K562 (cell line): ENCODE data around the gene SSU72. TPM values are rescaled to one million over a fixed set of nuclear protein-coding genes. Genes with fewer than 3 reads are reported as not detected.

ENCODE experiments used
- CREB1 ChIP-seq, 2 experiments: sonication (generic) in 1 of 2; formaldehyde crosslinking in 1 of 2; IDR thresholded peaks; 2 replicates each; pipeline versions ENCODE4 v1.6.1 to v1.8.0; 2012 to 2022; ENCODE audit warnings: inconsistent platforms in 1 of 2, mild to moderate bottlenecking in 1 of 2, missing genetic modification reagents in 1 of 2, moderate library complexity in 1 of 2
- ELF1 ChIP-seq: fragments of 200-800 bp; sonication (Bioruptor generic); IDR thresholded peaks from 2 replicates; pipeline ENCODE4 v1.6.1; 2016; ENCODE audit warnings: missing genetic modification characterization, missing compliant biosample characterization
- ELF2 ChIP-seq: fragments of 250-450 bp; sonication (Bioruptor Pico); IDR thresholded peaks from 2 replicates; pipeline ENCODE4 v1.5.0; 2021; ENCODE audit warnings: mild to moderate bottlenecking
- FOXA1 ChIP-seq: fragments of 450-650 bp; IDR thresholded peaks from 2 replicates; pipeline ENCODE4 v1.6.1; 2016; ENCODE audit warnings: mild to moderate bottlenecking, borderline replicate concordance
- GMEB1 ChIP-seq: fragments of 250-450 bp; sonication (Bioruptor Pico); IDR thresholded peaks from 2 replicates; pipeline ENCODE4 v1.4.0; 2020; ENCODE audit warnings: mild to moderate bottlenecking
- HDAC8 ChIP-seq: fragments of 450-650 bp; IDR thresholded peaks from 2 replicates; pipeline ENCODE4 v1.6.1; 2016; ENCODE audit warnings: mild to moderate bottlenecking, missing genetic modification characterization, moderate library complexity, missing compliant biosample characterization
- MAZ ChIP-seq, 2 experiments: fragments of 450-650 bp in 1 of 2; sonication (generic) in 1 of 2; formaldehyde crosslinking; IDR thresholded peaks in 1 of 2; conservative IDR thresholded peaks in 1 of 2; 2 replicates each; pipeline versions ENCODE4 v1.4.0 to v1.5.0; 2020; ENCODE audit warnings: mild to moderate bottlenecking in 1 of 2, missing genetic modification reagents in 1 of 2
- MCM3 ChIP-seq: fragments of 450-650 bp; IDR thresholded peaks from 2 replicates; pipeline ENCODE4 v1.6.1; 2016
- MCM5 ChIP-seq: fragments of 450-650 bp; IDR thresholded peaks from 2 replicates; pipeline ENCODE4 v1.6.1; 2016; ENCODE audit warnings: low read depth
- PURB ChIP-seq: sonication (generic); formaldehyde crosslinking; IDR thresholded peaks from 2 replicates; pipeline ENCODE4 v1.9.0; 2021; ENCODE audit warnings: low read depth, mild to moderate bottlenecking, missing genetic modification reagents
- SMAD2 ChIP-seq: fragments of 150-350 bp; IDR thresholded peaks from 2 replicates; pipeline ENCODE4 v1.6.1; 2014; ENCODE audit warnings: low read depth, mild to moderate bottlenecking, low read length
- SP2 ChIP-seq: IDR thresholded peaks from 2 replicates; pipeline ENCODE4 v1.6.1; 2011; ENCODE audit warnings: mild to moderate bottlenecking, low read depth, low read length, moderate library complexity; ENCODE audit not compliant: poor library complexity, severe bottlenecking; ENCODE audit errors: extremely low read depth
- SUPT5H ChIP-seq: fragments of 450-650 bp; IDR thresholded peaks from 2 replicates; pipeline ENCODE4 v1.6.1; 2016
- TAF7 ChIP-seq: fragments of 450-650 bp; IDR thresholded peaks from 2 replicates; pipeline ENCODE4 v1.6.1; 2016; ENCODE audit warnings: missing genetic modification characterization, missing compliant biosample characterization
- TFE3 ChIP-seq: fragments of 450-650 bp; formaldehyde crosslinking; IDR thresholded peaks from 2 replicates; pipeline ENCODE4 v1.4.0; 2020; ENCODE audit warnings: mild to moderate bottlenecking, mixed read lengths
- TGIF2 ChIP-seq: sonication (generic); formaldehyde crosslinking; IDR thresholded peaks from 2 replicates; pipeline ENCODE4 v1.8.1; 2022; ENCODE audit warnings: mild to moderate bottlenecking, missing genetic modification reagents, moderate library complexity
- ZNF133 ChIP-seq: fragments of 250-450 bp; sonication (Bioruptor Pico); IDR thresholded peaks from 2 replicates; pipeline ENCODE4 v1.4.0; 2020; ENCODE audit warnings: mild to moderate bottlenecking
- ZNF23 ChIP-seq: fragments of 250-450 bp; sonication (Bioruptor Pico); IDR thresholded peaks from 2 replicates; pipeline ENCODE4 v1.4.0; 2020; ENCODE audit warnings: mild to moderate bottlenecking
- ZNF79 ChIP-seq: fragments of 250-450 bp; sonication (Bioruptor Pico); IDR thresholded peaks from 2 replicates; pipeline ENCODE4 v1.4.0; 2020; ENCODE audit warnings: low read depth, mild to moderate bottlenecking, moderate library complexity
- polyA plus RNA-seq, 8 experiments: library from polyadenylated mRNA; depleted of rRNA in 4 of 8; stranded (reverse) in 5 of 8; unstranded in 3 of 8; fragments of >200 nt; fragmentation: Nextera tagmentation in 2 of 8; fragmentation: Illumina TruSeq in 1 of 8; extraction: Ambion mirVana in 2 of 8; extraction: Trizol in 1 of 8; gene quantifications; 2 replicates each; pipeline versions ENCODE4 v1.2.1 to v1.2.3, GENCODE V29; 2011 to 2014; ENCODE audit warnings: inconsistent platforms in 1 of 8, missing spikeins in 1 of 8
- total RNA-seq, 7 experiments: library from RNA; depleted of rRNA in 6 of 7; stranded (reverse); fragments of >200 nt in 6 of 7; fragmentation: Illumina TruSeq in 2 of 7; extraction: Trizol in 2 of 7; gene quantifications; 2 replicates each; pipeline versions ENCODE4 v1.2.1 to v1.2.3, GENCODE V29; 2011 to 2021; ENCODE audit warnings: low replicate concordance in 1 of 7
- TF ChIP-seq, protein P1 (sequence below): fragments of 250-450 bp; sonication (Bioruptor Pico); IDR thresholded peaks from 2 replicates; pipeline ENCODE4 v1.4.0; 2020

Gene SSU72
- total and polyA plus RNA-seq, 9 of the 15 experiments (the other 6 are each of a cell fraction or from before 2014, with no cell fraction given): 70.8 to 201 (median 94.6) TPM

DNA sequence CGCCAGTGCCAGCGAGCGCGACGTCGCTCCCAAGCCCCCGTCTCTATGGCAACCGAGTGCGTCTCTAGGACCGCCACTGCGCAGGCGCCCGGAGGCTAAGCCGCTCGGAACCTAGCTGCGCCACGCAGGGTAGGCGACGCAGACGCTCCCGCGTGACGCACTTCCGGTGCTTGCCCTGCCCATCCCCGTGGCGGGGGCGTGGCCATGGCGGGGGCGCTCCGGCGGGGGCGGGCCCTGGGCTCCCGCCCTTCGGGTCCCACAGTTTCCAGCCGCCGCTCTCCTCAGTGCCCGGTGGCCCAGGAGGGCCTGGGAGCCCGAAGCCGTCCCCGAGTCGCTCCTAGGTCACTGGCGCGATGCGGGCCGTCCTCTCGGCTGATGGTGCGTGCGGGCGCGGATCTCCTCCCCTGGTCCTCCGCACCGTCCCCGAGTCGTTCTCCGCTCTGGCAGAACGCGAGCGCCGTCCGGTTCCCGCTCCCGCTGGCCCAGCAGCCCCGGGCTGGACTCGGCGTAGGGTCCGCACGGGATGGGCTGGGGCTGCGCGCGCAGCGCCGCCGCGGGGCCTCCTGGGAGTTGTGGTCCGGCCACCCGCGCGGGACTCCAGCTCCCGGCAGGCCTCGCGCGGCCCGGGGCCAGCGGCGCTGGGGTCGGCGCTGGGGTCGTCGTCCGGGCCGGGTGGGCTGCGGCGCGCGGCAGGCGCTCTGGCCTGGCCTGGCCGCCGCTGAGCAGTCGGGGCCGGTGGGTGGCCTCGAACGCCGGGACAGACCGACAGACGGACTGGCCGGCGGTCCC lies 40.8 kb upstream of the SSU72 start, which contains the start of gene MIB2 (continued):
- TF ChIP-seq ZNF133 (CRISPR knock-in tag): no peak
- TF ChIP-seq ELF1: peak; percentile 72; the same call in 1 of the 2 replicates
- TF ChIP-seq SMAD2: no peak
- TF ChIP-seq CREB1 (IDR thresholded peaks at IDR 0.05): peak; percentile 99
- peak; percentile 99 for TF ChIP-seq CREB1 (CRISPR knock-in tag; IDR thresholded peaks at IDR 0.05)
- TF ChIP-seq MCM3: no peak
- 0 out of 2 replicates have a peak, but pooled peaks have one; percentile 56 for TF ChIP-seq ZNF23 (CRISPR knock-in tag)
- TF ChIP-seq ELF2 (CRISPR knock-in tag): no peak
- TF ChIP-seq TFE3: no peak
- peak; percentile 93 to 99 for TF ChIP-seq MAZ (CRISPR knock-in tag; conservative IDR thresholded peaks at IDR 0.05 in 1 of 2, IDR thresholded peaks at IDR 0.05 in 1 of 2)
- TF ChIP-seq PURB (CRISPR knock-in tag): no peak
- no peak for TF ChIP-seq TGIF2 (CRISPR knock-in tag)
- TF ChIP-seq GMEB1: peak; percentile 88
- TF ChIP-seq SUPT5H: peak; percentile 99
- no peak for TF ChIP-seq MCM5
- TF ChIP-seq, protein P1, sequence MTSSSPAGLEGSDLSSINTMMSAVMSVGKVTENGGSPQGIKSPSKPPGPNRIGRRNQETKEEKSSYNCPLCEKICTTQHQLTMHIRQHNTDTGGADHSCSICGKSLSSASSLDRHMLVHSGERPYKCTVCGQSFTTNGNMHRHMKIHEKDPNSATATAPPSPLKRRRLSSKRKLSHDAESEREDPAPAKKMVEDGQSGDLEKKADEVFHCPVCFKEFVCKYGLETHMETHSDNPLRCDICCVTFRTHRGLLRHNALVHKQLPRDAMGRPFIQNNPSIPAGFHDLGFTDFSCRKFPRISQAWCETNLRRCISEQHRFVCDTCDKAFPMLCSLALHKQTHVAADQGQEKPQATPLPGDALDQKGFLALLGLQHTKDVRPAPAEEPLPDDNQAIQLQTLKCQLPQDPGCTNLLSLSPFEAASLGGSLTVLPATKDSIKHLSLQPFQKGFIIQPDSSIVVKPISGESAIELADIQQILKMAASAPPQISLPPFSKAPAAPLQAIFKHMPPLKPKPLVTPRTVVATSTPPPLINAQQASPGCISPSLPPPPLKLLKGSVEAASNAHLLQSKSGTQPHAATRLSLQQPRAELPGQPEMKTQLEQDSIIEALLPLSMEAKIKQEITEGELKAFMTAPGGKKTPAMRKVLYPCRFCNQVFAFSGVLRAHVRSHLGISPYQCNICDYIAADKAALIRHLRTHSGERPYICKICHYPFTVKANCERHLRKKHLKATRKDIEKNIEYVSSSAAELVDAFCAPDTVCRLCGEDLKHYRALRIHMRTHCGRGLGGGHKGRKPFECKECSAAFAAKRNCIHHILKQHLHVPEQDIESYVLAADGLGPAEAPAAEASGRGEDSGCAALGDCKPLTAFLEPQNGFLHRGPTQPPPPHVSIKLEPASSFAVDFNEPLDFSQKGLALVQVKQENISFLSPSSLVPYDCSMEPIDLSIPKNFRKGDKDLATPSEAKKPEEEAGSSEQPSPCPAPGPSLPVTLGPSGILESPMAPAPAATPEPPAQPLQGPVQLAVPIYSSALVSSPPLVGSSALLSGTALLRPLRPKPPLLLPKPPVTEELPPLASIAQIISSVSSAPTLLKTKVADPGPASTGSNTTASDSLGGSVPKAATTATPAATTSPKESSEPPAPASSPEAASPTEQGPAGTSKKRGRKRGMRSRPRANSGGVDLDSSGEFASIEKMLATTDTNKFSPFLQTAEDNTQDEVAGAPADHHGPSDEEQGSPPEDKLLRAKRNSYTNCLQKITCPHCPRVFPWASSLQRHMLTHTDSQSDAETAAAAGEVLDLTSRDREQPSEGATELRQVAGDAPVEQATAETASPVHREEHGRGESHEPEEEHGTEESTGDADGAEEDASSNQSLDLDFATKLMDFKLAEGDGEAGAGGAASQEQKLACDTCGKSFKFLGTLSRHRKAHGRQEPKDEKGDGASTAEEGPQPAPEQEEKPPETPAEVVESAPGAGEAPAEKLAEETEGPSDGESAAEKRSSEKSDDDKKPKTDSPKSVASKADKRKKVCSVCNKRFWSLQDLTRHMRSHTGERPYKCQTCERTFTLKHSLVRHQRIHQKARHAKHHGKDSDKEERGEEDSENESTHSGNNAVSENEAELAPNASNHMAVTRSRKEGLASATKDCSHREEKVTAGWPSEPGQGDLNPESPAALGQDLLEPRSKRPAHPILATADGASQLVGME (CRISPR knock-in tag): no peak
- peak; percentile 9 for TF ChIP-seq SP2
- peak; percentile 61 for TF ChIP-seq TAF7
- TF ChIP-seq ZNF79: no peak
- TF ChIP-seq HDAC8 (tag): no peak
- no peak for TF ChIP-seq FOXA1
